Mammary epithelial cell (primary cell): Measurements from ENCODE around the gene HFE.

ENCODE experiments used
- EZH2 ChIP-seq: IDR thresholded peaks from 2 replicates; pipeline ENCODE4 v1.6.1; 2012; ENCODE audit warnings: low read length, inconsistent platforms, borderline replicate concordance
- TF ChIP-seq, protein P1 (sequence below), 2 donors: IDR thresholded peaks in 1 of 2; conservative IDR thresholded peaks in 1 of 2; 2 replicates each; pipeline ENCODE4 v1.5.1; 2011 to 2012; ENCODE audit warnings: inconsistent platforms in 2 of 2, low read length in 2 of 2, mild to moderate bottlenecking in 2 of 2, control low read depth in 1 of 2, low read depth in 1 of 2; ENCODE audit not compliant: insufficient read depth in 1 of 2; ENCODE audit errors: extremely low read depth in 1 of 2

- TF ChIP-seq, protein P1, sequence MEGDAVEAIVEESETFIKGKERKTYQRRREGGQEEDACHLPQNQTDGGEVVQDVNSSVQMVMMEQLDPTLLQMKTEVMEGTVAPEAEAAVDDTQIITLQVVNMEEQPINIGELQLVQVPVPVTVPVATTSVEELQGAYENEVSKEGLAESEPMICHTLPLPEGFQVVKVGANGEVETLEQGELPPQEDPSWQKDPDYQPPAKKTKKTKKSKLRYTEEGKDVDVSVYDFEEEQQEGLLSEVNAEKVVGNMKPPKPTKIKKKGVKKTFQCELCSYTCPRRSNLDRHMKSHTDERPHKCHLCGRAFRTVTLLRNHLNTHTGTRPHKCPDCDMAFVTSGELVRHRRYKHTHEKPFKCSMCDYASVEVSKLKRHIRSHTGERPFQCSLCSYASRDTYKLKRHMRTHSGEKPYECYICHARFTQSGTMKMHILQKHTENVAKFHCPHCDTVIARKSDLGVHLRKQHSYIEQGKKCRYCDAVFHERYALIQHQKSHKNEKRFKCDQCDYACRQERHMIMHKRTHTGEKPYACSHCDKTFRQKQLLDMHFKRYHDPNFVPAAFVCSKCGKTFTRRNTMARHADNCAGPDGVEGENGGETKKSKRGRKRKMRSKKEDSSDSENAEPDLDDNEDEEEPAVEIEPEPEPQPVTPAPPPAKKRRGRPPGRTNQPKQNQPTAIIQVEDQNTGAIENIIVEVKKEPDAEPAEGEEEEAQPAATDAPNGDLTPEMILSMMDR (conservative IDR thresholded peaks at IDR 0.05 in 1 of 2, IDR thresholded peaks at IDR 0.05 in 1 of 2; ENCODE audit: extremely low read depth in 1 of 2, insufficient read depth in 1 of 2, low read depth in 1 of 2, low read length in 2 of 2), result no peak
- no peak for TF ChIP-seq EZH2
Observed at GRCh38 chr6:26142026-26142425, 54.8 kb downstream of the HFE start.
